HCT116 (cell line): ENCODE data around the gene KIAA1614. TPM values are rescaled to one million over a fixed set of nuclear protein-coding genes. Genes with fewer than 3 reads are reported as not detected.

Experiments used
- ATAC-seq: fragments of 200-7000 bp; cut with Tn5 transposase; 2 replicates; pipeline ENCODE4 v1.9.1; 2020; ENCODE audit warnings: mild to moderate bottlenecking, moderate library complexity
- BruUV-seq: library from RNA; stranded (reverse); fragments of 400-500 nt; replicated peaks from 2 replicates; lab custom pipeline; 2021; lab: Mats Ljungman, UMichigan
- CTCF ChIA-PET: fragments of 300-600 bp; sonication (Branson Sonifier 250); formaldehyde crosslinking; loops from one replicate; lab custom pipeline; 2021; ENCODE audit warnings: antibody characterized with exemption; lab: Charles Lee
- POLR2A ChIA-PET: fragments of 300-600, 350-600 bp; sonication (Branson Sonifier 250); formaldehyde crosslinking; loops from one replicate; lab custom pipeline; 2021; ENCODE audit warnings: antibody characterized with exemption; lab: Charles Lee
- RAD21 ChIA-PET, 2 experiments: fragments of 300-600 bp; sonication (Branson Sonifier 250); formaldehyde crosslinking; loops; one replicate each; lab custom pipeline; 2023; ENCODE audit warnings: low total read pairs in 2 of 2; ENCODE audit not compliant: uncharacterized antibody in 2 of 2, unreplicated experiment in 2 of 2, low non-redundant PET in 1 of 2; lab: Charles Lee
- DNase-seq: peaks from one replicate; pipeline ENCODE4 v3.0.0-alpha.2; 2010; ENCODE audit warnings: low read depth, low spot score
- H2AFZ ChIP-seq: fragments of 200-600 bp; shearing (Covaris generic), sonication (generic); 2 replicates; pipeline ENCODE4 v1.6.1; 2017; ENCODE audit warnings: low read depth, mixed run types, mixed read lengths, antibody characterized with exemption, low read length; ENCODE audit not compliant: poor library complexity, severe bottlenecking
- H3K27ac ChIP-seq: 2 replicates; pipeline ENCODE4 v1.5.1; 2012; ENCODE audit warnings: low read depth, low read length
- H3K27me3 ChIP-seq: fragments of 200-600 bp; sonication (generic); 2 replicates; pipeline ENCODE4 v1.6.1; 2016; ENCODE audit warnings: mixed run types, low read length, mixed read lengths; ENCODE audit not compliant: insufficient read depth
- H3K36me3 ChIP-seq, 2 experiments: fragments of 200-500 bp in 1 of 2; fragments of 200-600 bp in 1 of 2; sonication (Bioruptor generic) in 1 of 2; sonication (generic) in 1 of 2; 2 replicates each; pipeline versions ENCODE4 v1.5.1 to v1.6.1; 2014 to 2016; ENCODE audit warnings: low read length in 2 of 2, inconsistent platforms in 1 of 2, mixed read lengths in 1 of 2, mixed run types in 1 of 2; ENCODE audit not compliant: insufficient read depth in 2 of 2, control insufficient read depth in 1 of 2
- H3K4me1 ChIP-seq, 2 experiments: fragments of 200-600 bp in 1 of 2; sonication (generic) in 1 of 2; 2 replicates each; pipeline versions ENCODE4 v1.5.1 to v1.6.1; 2012 to 2017; ENCODE audit warnings: low read length in 2 of 2, inconsistent platforms in 1 of 2, mild to moderate bottlenecking in 1 of 2, mixed read lengths in 1 of 2, mixed run types in 1 of 2, moderate library complexity in 1 of 2; ENCODE audit not compliant: insufficient read depth in 2 of 2, control insufficient read depth in 1 of 2
- H3K4me2 ChIP-seq: fragments of 200-600 bp; sonication (generic); 2 replicates; pipeline ENCODE4 v1.6.1; 2017; ENCODE audit warnings: mixed run types, low read length, mixed read lengths
- H3K4me3 ChIP-seq, 2 experiments: fragments of 200-600 bp in 1 of 2; sonication (generic) in 1 of 2; replicated peaks in 1 of 2; 2 replicates each; pipeline ENCODE4 v1.5.1; 2011 to 2016; ENCODE audit warnings: low read length in 2 of 2, control low read depth in 1 of 2, low read depth in 1 of 2, mild to moderate bottlenecking in 1 of 2, mixed read lengths in 1 of 2, mixed run types in 1 of 2
- H3K79me2 ChIP-seq: fragments of 200-600 bp; sonication (generic); 2 replicates; pipeline ENCODE4 v1.6.1; 2017; ENCODE audit warnings: mild to moderate bottlenecking, mixed run types, low read length, moderate library complexity, mixed read lengths; ENCODE audit not compliant: insufficient read depth
- H3K9ac ChIP-seq: fragments of 200-600 bp; sonication (generic); 2 replicates; pipeline ENCODE4 v1.6.1; 2016; ENCODE audit warnings: low read length, mixed read lengths
- H3K9me2 ChIP-seq: fragments of 200-600 bp; sonication (generic), shearing (Covaris generic); 2 replicates; pipeline ENCODE4 v1.6.1; 2017; ENCODE audit warnings: mixed run types, mild to moderate bottlenecking, moderate library complexity; ENCODE audit not compliant: insufficient read depth
- H3K9me3 ChIP-seq, 2 experiments: fragments of 200-500 bp in 1 of 2; fragments of 200-600 bp in 1 of 2; sonication (Bioruptor generic) in 1 of 2; sonication (generic) in 1 of 2; 2 replicates each; pipeline ENCODE4 v1.6.1; 2014 to 2017; ENCODE audit warnings: low read length in 2 of 2, mixed read lengths in 2 of 2, inconsistent platforms in 1 of 2, low read depth in 1 of 2, mild to moderate bottlenecking in 1 of 2, mixed run types in 1 of 2, moderate library complexity in 1 of 2; ENCODE audit not compliant: control insufficient read depth in 1 of 2, insufficient read depth in 1 of 2
- H4K20me1 ChIP-seq: fragments of 200-600 bp; sonication (generic), shearing (Covaris generic); 2 replicates; pipeline ENCODE4 v1.6.1; 2017; ENCODE audit warnings: mixed run types, mild to moderate bottlenecking, moderate library complexity; ENCODE audit not compliant: insufficient read depth
- CBX3 ChIP-seq: IDR thresholded peaks from 2 replicates; pipeline ENCODE4 v1.6.1; 2012; ENCODE audit warnings: low read depth
- CTCF ChIP-seq, 3 experiments: fragments of 200-600 bp in 1 of 3; sonication (generic) in 1 of 3; IDR thresholded peaks in 2 of 3; conservative IDR thresholded peaks in 1 of 3; 2 replicates each; pipeline ENCODE4 v1.5.1; 2012 to 2017; ENCODE audit warnings: low read depth in 2 of 3, low read length in 2 of 3, antibody characterized with exemption in 1 of 3, borderline replicate concordance in 1 of 3, control low read depth in 1 of 3, mild to moderate bottlenecking in 1 of 3, mixed read lengths in 1 of 3, mixed run types in 1 of 3, moderate library complexity in 1 of 3; ENCODE audit not compliant: insufficient read depth in 1 of 3
- EGR1 ChIP-seq: IDR thresholded peaks from 2 replicates; pipeline ENCODE4 v1.6.1; 2012; ENCODE audit warnings: low read depth
- EZH2 ChIP-seq: fragments of 200-600 bp; sonication (generic); IDR thresholded peaks from 2 replicates; pipeline ENCODE4 v1.6.1; 2017; ENCODE audit warnings: antibody characterized with exemption, mixed run types
- FOSL1 ChIP-seq: IDR thresholded peaks from 2 replicates; pipeline ENCODE4 v1.6.1; 2012; ENCODE audit warnings: low read depth
- POLR2A ChIP-seq: IDR thresholded peaks from 2 replicates; pipeline ENCODE4 v1.7.0; 2011; ENCODE audit warnings: borderline replicate concordance; ENCODE audit not compliant: insufficient read depth, insufficient read length; ENCODE audit errors: extremely low read depth
- POLR2AphosphoS5 ChIP-seq: IDR thresholded peaks from 2 replicates; pipeline ENCODE4 v1.6.1; 2011; ENCODE audit warnings: mild to moderate bottlenecking, low read depth, low read length, moderate library complexity
- RAD21 ChIP-seq: IDR thresholded peaks from 2 replicates; pipeline ENCODE4 v1.6.1; 2012; ENCODE audit warnings: low read depth, mild to moderate bottlenecking
- SIN3A ChIP-seq: IDR thresholded peaks from 2 replicates; pipeline ENCODE4 v1.6.1; 2012; ENCODE audit warnings: low read depth
- SRF ChIP-seq: IDR thresholded peaks from 2 replicates; pipeline ENCODE4 v1.6.1; 2012; ENCODE audit warnings: low read depth
- TCF7L2 ChIP-seq: IDR thresholded peaks from 2 replicates; pipeline ENCODE4 v1.7.0; 2011; ENCODE audit warnings: borderline replicate concordance, inconsistent platforms; ENCODE audit not compliant: insufficient read depth, insufficient read length; ENCODE audit errors: extremely low read depth
- YY1 ChIP-seq: IDR thresholded peaks from 2 replicates; pipeline ENCODE4 v1.6.1; 2011; ENCODE audit warnings: low read length, low read depth, moderate library complexity, mild to moderate bottlenecking; ENCODE audit not compliant: insufficient replicate concordance; ENCODE audit errors: extremely low read depth
- ZNF274 ChIP-seq: fragments of 200-500 bp; sonication (Bioruptor generic); IDR thresholded peaks from 2 replicates; pipeline ENCODE4 v1.6.1; 2014; ENCODE audit warnings: mild to moderate bottlenecking, low read depth, low read length, inconsistent platforms
- intact Hi-C: fragments of 100-400 bp; cut with micrococcal nuclease; formaldehyde crosslinking; loops from 2 replicates; pipeline ENCODE4 v1.10.0; 2022
- total RNA-seq: library from RNA; stranded (reverse); gene quantifications from one replicate; pipeline ENCODE4 v1.2.1, GENCODE V29; 2021; ENCODE audit not compliant: unreplicated experiment
- TF ChIP-seq, protein P1 (sequence below): IDR thresholded peaks from 2 replicates; pipeline ENCODE4 v1.6.1; 2012
- TF ChIP-seq, protein P2 (sequence below): IDR thresholded peaks from 2 replicates; pipeline ENCODE4 v1.6.1; 2012; ENCODE audit warnings: low read depth

KIAA1614 gene
- total RNA-seq, 1 experiment from 2014 or later, result 0.25 TPM

- ChIA-PET RAD21 (interaction anchor here in 1 of 2 experiments (1.0 kb wide), 1 partner anchor 39 kb away, joined by 3 read pairs; no protein-coding TSS in a partner anchor), POLR2A (no interaction called here), CTCF (interaction anchor here (1.0 to 1.3 kb wide), 2 partner anchors 36 to 405 kb away, joined by 4 read pairs; no protein-coding TSS in a partner anchor)
- no peak overlapping the region for H2AFZ ChIP-seq
- BruUV-seq, result no TSS peak
- intact Hi-C loops, result no loop called here
- H3K79me2 ChIP-seq, result no peaks in the 10 kb centered on the region
- H3K9ac ChIP-seq, result no peak overlapping the region
- H3K36me3 ChIP-seq, result no peaks in the 10 kb centered on the region
- no peaks in the 10 kb centered on the region for H4K20me1 ChIP-seq
- H3K4me2 ChIP-seq, result no peak overlapping the region
- TF ChIP-seq CBX3 (no peak), YY1 (peak; percentile 9), CTCF (IDR thresholded peaks at IDR 0.05 in 2 of 3, conservative IDR thresholded peaks at IDR 0.05 in 1 of 3; ENCODE audit: borderline replicate concordance in 1 of 3, insufficient read depth in 1 of 3, low read depth in 2 of 3, low read length in 2 of 3) (peak in 1 of 3 experiments; percentile 11; a peak in 1 of 6 replicates), RAD21 (peak; percentile 18; the same call in 1 of the 2 replicates)
- TF ChIP-seq, protein P1, sequence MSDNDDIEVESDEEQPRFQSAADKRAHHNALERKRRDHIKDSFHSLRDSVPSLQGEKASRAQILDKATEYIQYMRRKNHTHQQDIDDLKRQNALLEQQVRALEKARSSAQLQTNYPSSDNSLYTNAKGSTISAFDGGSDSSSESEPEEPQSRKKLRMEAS, result no peak
- DNase-seq, result no peak
- H3K4me1 ChIP-seq, result no peaks in the 10 kb centered on the region
- ATAC-seq, result no peak
- H3K27ac ChIP-seq, result no peak overlapping the region
- H3K4me3 ChIP-seq, result no peak overlapping the region
- H3K9me2 ChIP-seq, result no peaks in the 10 kb centered on the region
- no peaks in the 10 kb centered on the region for H3K27me3 ChIP-seq
- H3K9me3 ChIP-seq, result no peaks in the 10 kb centered on the region
Observed at GRCh38 chr1:180920702-180921101, 8.0 kb downstream of the KIAA1614 start.

DNA sequence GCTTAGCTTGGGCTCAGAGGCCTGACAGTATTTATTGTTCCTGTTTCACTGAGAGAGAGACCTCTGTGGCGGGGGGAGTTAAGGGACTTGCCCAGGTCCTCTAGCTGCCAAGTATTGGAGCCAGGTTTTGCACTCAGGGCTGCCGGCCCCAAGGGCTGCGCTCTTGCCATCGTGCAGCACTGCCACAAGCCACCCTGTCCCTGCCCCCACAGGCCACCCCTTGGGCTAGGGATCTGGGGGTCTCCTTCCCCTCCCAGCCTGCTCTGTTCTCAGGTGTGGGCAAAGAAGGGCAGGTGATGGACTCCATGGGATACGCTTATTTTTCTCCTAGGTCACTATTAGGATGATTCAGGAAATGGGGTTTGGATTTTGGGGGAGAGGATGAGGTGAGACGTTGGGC, 8.7 kb downstream of the KIAA1614 start:
- BruUV-seq, result no TSS peak
- no peak for ATAC-seq
- TF ChIP-seq EGR1, result no peak
- no peak for TF ChIP-seq FOSL1
- TF ChIP-seq EZH2, result no peak
- no peak for TF ChIP-seq POLR2AphosphoS5
- TF ChIP-seq, protein P2, sequence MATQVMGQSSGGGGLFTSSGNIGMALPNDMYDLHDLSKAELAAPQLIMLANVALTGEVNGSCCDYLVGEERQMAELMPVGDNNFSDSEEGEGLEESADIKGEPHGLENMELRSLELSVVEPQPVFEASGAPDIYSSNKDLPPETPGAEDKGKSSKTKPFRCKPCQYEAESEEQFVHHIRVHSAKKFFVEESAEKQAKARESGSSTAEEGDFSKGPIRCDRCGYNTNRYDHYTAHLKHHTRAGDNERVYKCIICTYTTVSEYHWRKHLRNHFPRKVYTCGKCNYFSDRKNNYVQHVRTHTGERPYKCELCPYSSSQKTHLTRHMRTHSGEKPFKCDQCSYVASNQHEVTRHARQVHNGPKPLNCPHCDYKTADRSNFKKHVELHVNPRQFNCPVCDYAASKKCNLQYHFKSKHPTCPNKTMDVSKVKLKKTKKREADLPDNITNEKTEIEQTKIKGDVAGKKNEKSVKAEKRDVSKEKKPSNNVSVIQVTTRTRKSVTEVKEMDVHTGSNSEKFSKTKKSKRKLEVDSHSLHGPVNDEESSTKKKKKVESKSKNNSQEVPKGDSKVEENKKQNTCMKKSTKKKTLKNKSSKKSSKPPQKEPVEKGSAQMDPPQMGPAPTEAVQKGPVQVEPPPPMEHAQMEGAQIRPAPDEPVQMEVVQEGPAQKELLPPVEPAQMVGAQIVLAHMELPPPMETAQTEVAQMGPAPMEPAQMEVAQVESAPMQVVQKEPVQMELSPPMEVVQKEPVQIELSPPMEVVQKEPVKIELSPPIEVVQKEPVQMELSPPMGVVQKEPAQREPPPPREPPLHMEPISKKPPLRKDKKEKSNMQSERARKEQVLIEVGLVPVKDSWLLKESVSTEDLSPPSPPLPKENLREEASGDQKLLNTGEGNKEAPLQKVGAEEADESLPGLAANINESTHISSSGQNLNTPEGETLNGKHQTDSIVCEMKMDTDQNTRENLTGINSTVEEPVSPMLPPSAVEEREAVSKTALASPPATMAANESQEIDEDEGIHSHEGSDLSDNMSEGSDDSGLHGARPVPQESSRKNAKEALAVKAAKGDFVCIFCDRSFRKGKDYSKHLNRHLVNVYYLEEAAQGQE, result no peak
- no peak for TF ChIP-seq ZNF274
- no peak for TF ChIP-seq POLR2A
- no peak for TF ChIP-seq TCF7L2
- no peak for TF ChIP-seq SRF
- TF ChIP-seq YY1, result no peak
- TF ChIP-seq RAD21, result no peak
- no peak for TF ChIP-seq SIN3A

More for the DNA sequence above, 8.7 kb downstream of the KIAA1614 start:
- ChIA-PET RAD21 (interaction anchor here in 1 of 2 experiments (1.0 kb wide), 1 partner anchor 40 kb away, joined by 3 read pairs; no protein-coding TSS in a partner anchor), POLR2A (no interaction called here), CTCF (interaction anchor here (1.0 to 1.3 kb wide), 2 partner anchors 37 to 406 kb away, joined by 4 read pairs; no protein-coding TSS in a partner anchor)
- Histone ChIP-seq H3K36me3 (no peaks in the 10 kb centered on the region), H3K27me3 (no peaks in the 10 kb centered on the region), H3K4me1 (no peaks in the 10 kb centered on the region), H3K27ac (no peak overlapping the region), H3K9me3 (no peaks in the 10 kb centered on the region), H3K4me2 (no peak overlapping the region), H3K9ac (no peak overlapping the region), H3K79me2 (no peaks in the 10 kb centered on the region), H3K9me2 (no peaks in the 10 kb centered on the region), H2AFZ (no peak overlapping the region), H3K4me3 (no peak overlapping the region), H4K20me1 (no peaks in the 10 kb centered on the region)
- intact Hi-C loops, result no loop called here
- DNase-seq, result no peak
